ENCODE results near the gene TMEM120A.

DNA sequence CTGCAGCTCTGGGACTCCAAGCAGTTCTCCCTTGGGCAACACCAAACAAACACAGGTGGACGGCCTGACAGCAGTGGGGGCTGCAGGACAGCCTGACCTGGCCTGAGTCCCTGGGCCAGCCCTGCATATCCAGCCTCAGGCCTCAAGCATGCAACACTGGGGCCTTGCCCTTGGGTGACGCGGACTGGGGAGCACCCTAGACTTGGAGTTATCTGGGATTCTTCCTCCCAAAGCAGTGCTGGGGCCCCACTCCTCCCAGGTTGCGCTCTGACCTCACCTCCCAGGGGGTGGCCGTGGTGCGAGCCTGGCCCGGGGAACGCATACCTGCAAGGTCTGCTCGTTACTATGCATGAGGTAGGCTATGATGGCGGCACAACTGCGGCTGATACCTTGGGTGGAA is 6.2 kb upstream of the TMEM120A start:
- TF ChIP-seq, protein P1, sequence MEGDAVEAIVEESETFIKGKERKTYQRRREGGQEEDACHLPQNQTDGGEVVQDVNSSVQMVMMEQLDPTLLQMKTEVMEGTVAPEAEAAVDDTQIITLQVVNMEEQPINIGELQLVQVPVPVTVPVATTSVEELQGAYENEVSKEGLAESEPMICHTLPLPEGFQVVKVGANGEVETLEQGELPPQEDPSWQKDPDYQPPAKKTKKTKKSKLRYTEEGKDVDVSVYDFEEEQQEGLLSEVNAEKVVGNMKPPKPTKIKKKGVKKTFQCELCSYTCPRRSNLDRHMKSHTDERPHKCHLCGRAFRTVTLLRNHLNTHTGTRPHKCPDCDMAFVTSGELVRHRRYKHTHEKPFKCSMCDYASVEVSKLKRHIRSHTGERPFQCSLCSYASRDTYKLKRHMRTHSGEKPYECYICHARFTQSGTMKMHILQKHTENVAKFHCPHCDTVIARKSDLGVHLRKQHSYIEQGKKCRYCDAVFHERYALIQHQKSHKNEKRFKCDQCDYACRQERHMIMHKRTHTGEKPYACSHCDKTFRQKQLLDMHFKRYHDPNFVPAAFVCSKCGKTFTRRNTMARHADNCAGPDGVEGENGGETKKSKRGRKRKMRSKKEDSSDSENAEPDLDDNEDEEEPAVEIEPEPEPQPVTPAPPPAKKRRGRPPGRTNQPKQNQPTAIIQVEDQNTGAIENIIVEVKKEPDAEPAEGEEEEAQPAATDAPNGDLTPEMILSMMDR (IDR thresholded peaks at IDR 0.05 in 4 of 5, conservative IDR thresholded peaks at IDR 0.05 in 1 of 5), result no peak
- no peak for TF ChIP-seq POLR2A (IDR thresholded peaks at IDR 0.05)

Measured in gastrocnemius medialis (tissue), 4 donors.